Loucy (cell line): ENCODE measurements around the gene ATP1A1.

Experiments used
- EZH2phosphoT487 ChIP-seq: fragments of 200-600 bp; IDR thresholded peaks from 2 replicates; pipeline ENCODE4 v1.6.1; 2018; ENCODE audit warnings: antibody characterized with exemption, mild to moderate bottlenecking, moderate library complexity, borderline replicate concordance
- TF ChIP-seq, protein P1 (sequence below): fragments of 200-600 bp; sonication (generic); conservative IDR thresholded peaks from 2 replicates; pipeline ENCODE4 v1.5.1; 2014; ENCODE audit warnings: mild to moderate bottlenecking, antibody characterized with exemption, low read length

DNA sequence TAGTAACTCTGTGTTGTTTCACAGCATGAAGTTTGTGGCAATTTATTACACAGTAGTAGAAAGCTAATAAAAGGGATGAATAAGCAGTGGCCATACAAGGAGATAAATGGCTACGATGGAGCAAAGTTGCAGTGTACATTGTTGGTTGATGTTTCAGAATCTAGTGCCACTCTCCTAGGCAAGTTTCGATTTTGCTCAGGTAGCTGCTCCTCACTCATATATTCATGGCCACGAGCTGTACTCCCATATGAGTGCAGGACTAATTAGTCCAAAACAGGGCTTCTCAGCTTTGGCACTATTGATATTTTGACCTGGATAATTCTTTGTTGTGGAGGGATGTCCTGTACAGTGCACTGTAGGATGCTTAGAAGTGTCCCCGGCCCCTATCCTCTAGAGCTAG is 30.0 kb upstream of the ATP1A1 start:
- TF ChIP-seq, protein P1, sequence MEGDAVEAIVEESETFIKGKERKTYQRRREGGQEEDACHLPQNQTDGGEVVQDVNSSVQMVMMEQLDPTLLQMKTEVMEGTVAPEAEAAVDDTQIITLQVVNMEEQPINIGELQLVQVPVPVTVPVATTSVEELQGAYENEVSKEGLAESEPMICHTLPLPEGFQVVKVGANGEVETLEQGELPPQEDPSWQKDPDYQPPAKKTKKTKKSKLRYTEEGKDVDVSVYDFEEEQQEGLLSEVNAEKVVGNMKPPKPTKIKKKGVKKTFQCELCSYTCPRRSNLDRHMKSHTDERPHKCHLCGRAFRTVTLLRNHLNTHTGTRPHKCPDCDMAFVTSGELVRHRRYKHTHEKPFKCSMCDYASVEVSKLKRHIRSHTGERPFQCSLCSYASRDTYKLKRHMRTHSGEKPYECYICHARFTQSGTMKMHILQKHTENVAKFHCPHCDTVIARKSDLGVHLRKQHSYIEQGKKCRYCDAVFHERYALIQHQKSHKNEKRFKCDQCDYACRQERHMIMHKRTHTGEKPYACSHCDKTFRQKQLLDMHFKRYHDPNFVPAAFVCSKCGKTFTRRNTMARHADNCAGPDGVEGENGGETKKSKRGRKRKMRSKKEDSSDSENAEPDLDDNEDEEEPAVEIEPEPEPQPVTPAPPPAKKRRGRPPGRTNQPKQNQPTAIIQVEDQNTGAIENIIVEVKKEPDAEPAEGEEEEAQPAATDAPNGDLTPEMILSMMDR: no peak
- TF ChIP-seq EZH2phosphoT487: no peak
